ENCODE measurements around the gene CHGA. TPM values are rescaled to one million over a fixed set of nuclear protein-coding genes. Genes with fewer than 3 reads are reported as not detected.

The CHGA gene
- total and polyA plus RNA-seq, 4 experiments from 2014 or later: not detected

- Mint-ChIP-seq H3K27ac (no peak overlapping the region), H3K36me3 (no peaks in the 10 kb centered on the region), H3K4me3 (no peak overlapping the region), H3K9me3 (peaks cover 0 to 10% (median 0%) of the 10 kb centered on the region in 8 donors), H3K4me1 (peaks cover 0 to 5% (median 5%) of the 10 kb centered on the region in 4 donors), H3K27me3 (peaks cover 10 to 21% of the 10 kb centered on the region in 2 donors)
- no peaks in the 10 kb centered on the region for H3K4me1 ChIP-seq (ENCODE audit: insufficient read depth, low read length)
- ChIA-PET POLR2A (ENCODE audit: partially characterized antibody) (no interaction called here), CTCF (ENCODE audit: partially characterized antibody) (no interaction called here)
- no peaks in the 10 kb centered on the region for H3K27me3 ChIP-seq (ENCODE audit: insufficient read depth, low read length)
- intact Hi-C loops (cut with micrococcal nuclease): no loop called here
- no peak for DNase-seq
- no peaks in the 10 kb centered on the region for H3K9me3 ChIP-seq (ENCODE audit: control insufficient read depth in 1 of 2, low read length in 2 of 2)
- H3K27ac ChIP-seq (ENCODE audit: low read depth, low read length): no peak overlapping the region
- no peak overlapping the region for H3K4me3 ChIP-seq (ENCODE audit: low read length in 2 of 2)
- no peaks in the 10 kb centered on the region for H3K36me3 ChIP-seq (ENCODE audit: insufficient read depth, low read length)
These were observed 4.0 kb downstream of the CHGA start for GRCh38 chr14:92926931-92927330.

- Mint-ChIP-seq H3K4me3 (no peak overlapping the region), H3K9me3 (peaks cover 0 to 6% (median 0%) of the 10 kb centered on the region in 8 donors), H3K36me3 (no peaks in the 10 kb centered on the region), H3K27ac (no peak overlapping the region), H3K27me3 (peaks cover 6 to 16% of the 10 kb centered on the region in 2 donors), H3K4me1 (peaks cover 0 to 3% (median under 1%) of the 10 kb centered on the region in 4 donors)
- Histone ChIP-seq H3K27me3 (ENCODE audit: insufficient read depth, low read length) (no peaks in the 10 kb centered on the region), H3K36me3 (ENCODE audit: insufficient read depth, low read length) (no peaks in the 10 kb centered on the region), H3K9me3 (ENCODE audit: control insufficient read depth in 1 of 2, low read length in 2 of 2) (no peaks in the 10 kb centered on the region), H3K4me1 (ENCODE audit: insufficient read depth, low read length) (no peaks in the 10 kb centered on the region), H3K27ac (ENCODE audit: low read depth, low read length) (no peak overlapping the region), H3K4me3 (ENCODE audit: low read length in 2 of 2) (no peak overlapping the region)
- ChIA-PET POLR2A (ENCODE audit: partially characterized antibody) (no interaction called here), CTCF (ENCODE audit: partially characterized antibody) (no interaction called here)
- no peak for DNase-seq
- intact Hi-C loops (cut with micrococcal nuclease): loop anchor here (2.0 kb wide), 1 partner anchor 43 kb away; no protein-coding TSS in a partner anchor
These were observed 4.7 kb downstream of the CHGA start for GRCh38 chr14:92927349-92928257.

- H3K4me1 Mint-ChIP-seq: peaks cover 0 to 3% (median 0%) of the 10 kb centered on the region in 4 donors
- no peaks in the 10 kb centered on the region for H3K27me3 ChIP-seq (ENCODE audit: insufficient read depth, low read length)
- ChIA-PET CTCF (ENCODE audit: partially characterized antibody) (no interaction called here), POLR2A (ENCODE audit: partially characterized antibody) (no interaction called here)
- H3K27ac Mint-ChIP-seq: no peak overlapping the region
- DNase-seq: no peak
- no peak overlapping the region for H3K4me3 Mint-ChIP-seq
- H3K4me1 ChIP-seq (ENCODE audit: insufficient read depth, low read length): no peaks in the 10 kb centered on the region
- intact Hi-C loops (cut with micrococcal nuclease): loop anchor here (2.0 kb wide), 1 partner anchor 43 kb away; no protein-coding TSS in a partner anchor
- no peak overlapping the region for H3K27ac ChIP-seq (ENCODE audit: low read depth, low read length)
- H3K27me3 Mint-ChIP-seq: peaks cover 5 to 15% of the 10 kb centered on the region in 2 donors
- H3K9me3 Mint-ChIP-seq: peaks cover 0 to 5% (median 0%) of the 10 kb centered on the region in 8 donors
- H3K36me3 Mint-ChIP-seq: no peaks in the 10 kb centered on the region
- no peaks in the 10 kb centered on the region for H3K36me3 ChIP-seq (ENCODE audit: insufficient read depth, low read length)
- H3K9me3 ChIP-seq (ENCODE audit: control insufficient read depth in 1 of 2, low read length in 2 of 2): no peaks in the 10 kb centered on the region
- H3K4me3 ChIP-seq (ENCODE audit: low read length in 2 of 2): no peak overlapping the region
These were observed 5.3 kb downstream of the CHGA start for GRCh38 chr14:92928258-92928629.

GRCh38 chr14:92928961-92929688 is 6.2 kb downstream of the CHGA start:
- no peak for DNase-seq
- H3K4me3 ChIP-seq (ENCODE audit: low read length in 2 of 2): no peak overlapping the region
- intact Hi-C loops (cut with micrococcal nuclease): loop anchor here (2.0 kb wide), 1 partner anchor 42 kb away; no protein-coding TSS in a partner anchor
- H3K27me3 ChIP-seq (ENCODE audit: insufficient read depth, low read length): no peaks in the 10 kb centered on the region
- POLR2A ChIA-PET (ENCODE audit: partially characterized antibody): interaction anchor here (0.7 kb wide), 1 partner anchor 30 kb away, joined by 3 read pairs; no protein-coding TSS in a partner anchor
- peaks cover 0 to 5% (median 0%) of the 10 kb centered on the region in 8 donors for H3K9me3 Mint-ChIP-seq
- H3K27ac Mint-ChIP-seq: no peak overlapping the region
- CTCF ChIA-PET (ENCODE audit: partially characterized antibody): interaction anchor here (1.1 kb wide), 1 partner anchor 23 kb away, joined by 3 read pairs; no protein-coding TSS in a partner anchor
- no peaks in the 10 kb centered on the region for H3K36me3 Mint-ChIP-seq
- no peak overlapping the region for H3K4me3 Mint-ChIP-seq
- H3K27me3 Mint-ChIP-seq: peaks cover 5 to 13% of the 10 kb centered on the region in 2 donors
- no peaks in the 10 kb centered on the region for H3K9me3 ChIP-seq (ENCODE audit: control insufficient read depth in 1 of 2, low read length in 2 of 2)
- H3K27ac ChIP-seq (ENCODE audit: low read depth, low read length): no peak overlapping the region
- H3K36me3 ChIP-seq (ENCODE audit: insufficient read depth, low read length): no peaks in the 10 kb centered on the region
- no peaks in the 10 kb centered on the region for H3K4me1 ChIP-seq (ENCODE audit: insufficient read depth, low read length)
- H3K4me1 Mint-ChIP-seq: peaks cover 0 to 3% (median 0%) of the 10 kb centered on the region in 4 donors

GRCh38 chr14:92929689-92930608 is 7.0 kb downstream of the CHGA start:
- Mint-ChIP-seq H3K36me3 (no peaks in the 10 kb centered on the region), H3K4me3 (no peak overlapping the region), H3K27ac (no peak overlapping the region), H3K4me1 (peaks cover 0 to 1% (median 0%) of the 10 kb centered on the region in 4 donors), H3K27me3 (peaks cover 0 to 6% of the 10 kb centered on the region in 2 donors), H3K9me3 (peaks cover 0 to 1% (median 0%) of the 10 kb centered on the region in 8 donors)
- Histone ChIP-seq H3K9me3 (ENCODE audit: control insufficient read depth in 1 of 2, low read length in 2 of 2) (no peaks in the 10 kb centered on the region), H3K4me1 (ENCODE audit: insufficient read depth, low read length) (no peaks in the 10 kb centered on the region), H3K27ac (ENCODE audit: low read depth, low read length) (no peak overlapping the region), H3K27me3 (ENCODE audit: insufficient read depth, low read length) (no peaks in the 10 kb centered on the region), H3K36me3 (ENCODE audit: insufficient read depth, low read length) (no peaks in the 10 kb centered on the region), H3K4me3 (ENCODE audit: low read length in 2 of 2) (no peak overlapping the region)
- CTCF ChIA-PET (ENCODE audit: partially characterized antibody): interaction anchor here (1.1 kb wide), 1 partner anchor 22 kb away, joined by 3 read pairs; no protein-coding TSS in a partner anchor
- intact Hi-C loops (cut with micrococcal nuclease): loop anchor here (2.0 kb wide), 1 partner anchor 41 kb away; no protein-coding TSS in a partner anchor
- no peak for DNase-seq
- POLR2A ChIA-PET (ENCODE audit: partially characterized antibody): no interaction called here

GRCh38 chr14:92930737-92931602 is 8.0 kb downstream of the CHGA start:
- Histone ChIP-seq H3K9me3 (ENCODE audit: control insufficient read depth in 1 of 2, low read length in 2 of 2) (no peaks in the 10 kb centered on the region), H3K4me3 (ENCODE audit: low read length in 2 of 2) (no peak overlapping the region), H3K36me3 (ENCODE audit: insufficient read depth, low read length) (no peaks in the 10 kb centered on the region), H3K27ac (ENCODE audit: low read depth, low read length) (no peak overlapping the region), H3K4me1 (ENCODE audit: insufficient read depth, low read length) (no peaks in the 10 kb centered on the region), H3K27me3 (ENCODE audit: insufficient read depth, low read length) (no peaks in the 10 kb centered on the region)
- peaks cover 0 to 2% of the 10 kb centered on the region in 2 donors for H3K36me3 Mint-ChIP-seq
- ChIA-PET POLR2A (ENCODE audit: partially characterized antibody) (no interaction called here), CTCF (ENCODE audit: partially characterized antibody) (no interaction called here)
- no peaks in the 10 kb centered on the region for H3K27me3 Mint-ChIP-seq
- no peaks in the 10 kb centered on the region for H3K9me3 Mint-ChIP-seq
- intact Hi-C loops (cut with micrococcal nuclease): no loop called here
- DNase-seq: no peak
- H3K27ac Mint-ChIP-seq: no peak overlapping the region
- no peak overlapping the region for H3K4me3 Mint-ChIP-seq
- peaks cover 0 to 1% (median 0%) of the 10 kb centered on the region in 4 donors for H3K4me1 Mint-ChIP-seq
